GM12874 (cell line): ENCODE measurements around the gene COL8A1.

Experiments
- CTCF ChIP-seq: IDR thresholded peaks from 2 replicates; pipeline ENCODE4 v1.5.1; 2011; ENCODE audit warnings: low read depth, mild to moderate bottlenecking, control low read depth, low read length, moderate library complexity; ENCODE audit not compliant: insufficient read depth

COL8A1 gene

DNA sequence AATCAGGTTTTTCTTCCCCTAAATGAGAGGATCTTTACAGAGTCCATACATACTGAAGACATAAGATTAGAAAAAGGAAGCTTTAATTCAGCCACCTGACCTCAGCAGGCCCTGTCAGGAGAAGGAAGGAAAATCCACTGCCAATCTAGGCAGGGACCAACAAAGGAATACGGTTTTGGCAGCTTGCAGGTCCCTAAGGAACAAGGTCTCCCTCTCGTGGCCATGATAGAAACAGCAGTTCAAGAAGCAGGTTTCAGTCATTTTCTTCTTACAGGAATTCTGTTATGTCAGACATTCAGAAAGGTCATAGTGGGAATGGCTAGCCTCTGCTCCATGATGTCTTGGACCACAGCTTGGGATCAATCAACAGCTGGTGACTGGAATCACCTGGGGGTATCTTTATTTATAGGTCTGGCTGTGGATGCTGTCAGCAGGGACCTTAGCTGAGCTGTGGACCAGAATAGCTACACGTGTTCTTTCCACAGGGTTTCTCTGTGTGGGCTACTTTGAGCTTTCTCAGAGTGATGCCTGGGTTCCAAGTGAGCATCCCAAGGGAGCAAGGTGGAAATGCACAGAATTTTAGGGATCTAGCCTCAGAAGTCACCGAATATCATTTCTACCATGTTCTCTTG, 169.9 kb downstream of the COL8A1 start:
- TF ChIP-seq CTCF = peak; percentile 86

- no peak for TF ChIP-seq CTCF
These were observed 171.2 kb downstream of the COL8A1 start for GRCh38 chr3:99809565-99809964.

DNA sequence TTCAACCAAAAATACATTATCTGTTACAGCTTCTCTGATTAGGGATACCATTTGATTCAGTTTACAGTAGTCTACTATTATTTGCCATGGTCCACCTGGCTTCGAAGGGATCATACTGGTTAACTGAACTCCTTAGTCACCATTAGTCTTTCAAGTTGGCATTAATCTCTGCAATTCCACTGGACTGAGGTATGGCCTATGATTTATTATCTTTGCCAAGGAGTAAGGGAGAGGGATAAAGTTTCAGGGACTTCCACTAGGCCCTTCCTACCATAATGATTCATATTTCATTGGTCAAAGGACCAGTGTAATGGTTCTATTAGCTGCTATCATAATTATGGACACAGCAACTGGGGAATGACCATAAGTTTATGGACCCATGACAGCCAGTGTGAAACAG, 172.0 kb downstream of the COL8A1 start:
- TF ChIP-seq CTCF = no peak

- TF ChIP-seq CTCF = no peak
These were observed 178.6 kb downstream of the COL8A1 start for GRCh38 chr3:99817047-99817436.

DNA sequence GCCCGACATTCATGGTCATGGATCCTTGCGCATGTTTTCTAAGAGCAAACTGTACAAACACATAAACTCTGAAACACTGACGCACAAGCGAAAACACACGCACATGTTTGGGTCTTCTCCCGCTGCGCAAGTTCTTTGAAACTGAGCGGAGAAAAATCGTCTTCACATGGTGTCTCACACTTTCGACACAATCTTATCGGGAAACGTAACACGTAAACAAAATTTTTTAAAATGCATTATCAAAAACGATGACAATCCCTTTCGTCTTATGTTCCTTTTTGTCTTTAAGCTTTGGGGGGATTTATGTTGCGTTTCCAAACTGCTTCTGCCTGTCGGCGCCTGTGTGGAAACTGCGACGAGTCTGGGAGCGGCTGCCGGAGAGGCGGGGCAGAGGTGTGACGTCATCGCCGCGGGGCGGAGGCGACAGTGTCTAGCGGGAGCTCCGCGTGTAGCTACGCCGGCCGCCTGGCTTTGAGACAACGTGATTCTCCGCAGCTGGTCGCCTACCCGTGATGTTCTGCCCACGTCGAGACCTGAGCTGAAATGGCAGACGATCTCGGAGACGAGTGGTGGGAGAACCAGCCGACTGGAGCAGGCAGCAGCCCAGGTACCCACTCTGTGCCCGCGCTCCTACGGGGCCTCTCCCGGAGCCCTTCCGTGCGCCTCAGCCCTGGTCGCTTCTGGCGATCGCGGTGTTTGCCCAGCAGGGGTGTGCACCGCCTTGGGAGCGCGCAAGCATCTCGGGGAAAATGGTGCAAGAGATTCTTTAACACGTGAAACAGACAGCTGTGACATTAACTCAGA, 179.2 kb downstream of the COL8A1 start, which contains the start of gene CMSS1:
TSS of gene CMSS1 (plus strand) at position 426 of the 804 bp plus-strand sequence.
- 0 out of 2 replicates have a peak, but pooled peaks have one; percentile 30 for TF ChIP-seq CTCF

DNA sequence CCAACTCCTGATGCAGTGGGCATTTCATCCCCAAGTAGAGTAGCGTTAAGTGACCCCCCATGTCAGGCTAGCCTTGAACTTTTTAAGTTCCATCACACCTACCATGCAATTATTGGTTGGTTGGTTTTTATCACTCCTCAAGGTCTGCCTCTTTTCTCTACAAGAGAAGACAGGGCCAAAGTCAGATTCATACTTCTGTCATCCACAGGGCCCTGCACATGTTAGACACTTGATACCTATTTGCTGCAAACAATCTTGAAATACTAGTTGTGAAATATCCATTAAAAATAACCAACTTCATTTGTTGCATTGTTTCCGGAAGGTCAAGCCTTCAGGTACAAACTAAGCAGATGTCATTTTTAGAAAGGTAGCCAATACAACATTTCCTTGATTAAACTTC, 180.4 kb downstream of the COL8A1 start:
- no peak for TF ChIP-seq CTCF
